SK-N-SH (cell line): ENCODE measurements around the gene CHD2.

Source experiments
- CTCF ChIP-seq: fragments of 200-600 bp; sonication (generic); IDR thresholded peaks from 2 replicates; pipeline ENCODE4 v1.6.1; 2017; ENCODE audit warnings: antibody characterized with exemption, mild to moderate bottlenecking, moderate library complexity
- REST ChIP-seq: IDR thresholded peaks from 2 replicates; pipeline ENCODE4 v1.6.1; 2012; ENCODE audit warnings: mild to moderate bottlenecking, low read depth, low read length, moderate library complexity
- RFX5 ChIP-seq: IDR thresholded peaks from 2 replicates; pipeline ENCODE4 v1.6.1; 2012; ENCODE audit warnings: mild to moderate bottlenecking, improper control_type of control experiment, low read length
- TEAD4 ChIP-seq: IDR thresholded peaks from 2 replicates; pipeline ENCODE4 v1.4.0; 2012; ENCODE audit warnings: mild to moderate bottlenecking, borderline replicate concordance; ENCODE audit not compliant: insufficient read depth
- ZBTB33 ChIP-seq: IDR thresholded peaks from 2 replicates; pipeline ENCODE4 v1.4.0; 2012; ENCODE audit warnings: low read depth, borderline replicate concordance

GRCh38 chr15:92938387-92938786, 38.3 kb downstream of the CHD2 start:
- TF ChIP-seq RFX5 (no peak), CTCF (peak; percentile 43), REST (no peak), ZBTB33 (no peak), TEAD4 (no peak)
